Measurements from ENCODE around the gene SLC45A1.

SLC45A1 gene

DNA sequence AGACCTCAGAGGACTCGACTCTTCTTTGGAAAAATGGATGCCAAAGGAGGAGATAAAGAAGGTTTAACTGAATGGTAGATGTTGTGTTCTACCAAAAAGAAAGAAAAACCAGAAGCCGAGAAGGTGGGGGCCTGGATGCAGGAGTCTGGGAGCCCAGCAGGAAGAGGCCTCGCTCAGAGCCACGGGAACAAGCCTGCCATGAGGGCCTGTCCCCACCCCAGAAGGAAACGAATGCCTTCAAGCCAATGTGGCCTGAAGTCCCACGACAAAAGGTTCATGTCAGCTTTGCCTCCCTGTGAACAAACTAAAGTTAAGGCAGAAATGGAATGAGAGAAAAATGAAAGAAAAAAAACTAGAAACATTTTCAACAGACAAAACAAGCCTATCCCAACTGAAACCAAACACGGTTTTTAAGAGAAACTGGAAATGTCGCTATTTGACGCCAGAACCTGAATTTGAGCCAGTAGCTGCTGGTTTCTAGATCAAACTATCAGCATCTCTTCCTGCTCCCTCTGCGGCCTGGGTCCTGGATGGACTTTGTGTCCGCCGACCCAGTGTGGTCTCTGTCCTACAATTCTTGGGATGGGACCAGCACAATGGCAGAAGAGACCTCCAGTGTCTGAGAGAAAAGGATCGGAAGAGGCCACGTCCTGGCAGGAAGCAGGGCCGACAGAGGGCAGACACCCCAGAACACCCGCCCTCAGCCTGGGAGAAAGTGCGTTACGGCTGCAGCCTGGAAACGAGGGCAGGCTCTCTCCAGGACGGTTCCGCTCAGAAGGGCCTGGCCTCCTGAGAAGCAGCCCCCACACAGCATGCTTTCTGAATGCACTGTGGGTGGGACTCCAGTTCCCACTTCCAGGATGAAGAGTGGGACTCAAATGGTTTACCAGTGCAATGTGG, 35.2 kb downstream of the SLC45A1 start:
- Histone ChIP-seq H3K27me3 (ENCODE audit: insufficient read depth, low read depth) (no peaks in the 10 kb centered on the region), H3K27ac (no peak overlapping the region), H3K4me1 (ENCODE audit: low read depth, poor library complexity, severe bottlenecking) (no peaks in the 10 kb centered on the region), H3K79me2 (ENCODE audit: insufficient read depth, low read depth) (no peaks in the 10 kb centered on the region), H4K20me1 (ENCODE audit: insufficient read depth) (no peaks in the 10 kb centered on the region), H3K4me2 (no peak overlapping the region), H3K36me3 (ENCODE audit: insufficient read depth) (no peaks in the 10 kb centered on the region), H3K9ac (no peak overlapping the region), H3K4me3 (IDR thresholded peaks at IDR 0.05; ENCODE audit: insufficient read depth, low read depth, low read length) (no peak overlapping the region), H2AFZ (ENCODE audit: low read depth) (no peak overlapping the region)
- TF ChIP-seq, protein P1, sequence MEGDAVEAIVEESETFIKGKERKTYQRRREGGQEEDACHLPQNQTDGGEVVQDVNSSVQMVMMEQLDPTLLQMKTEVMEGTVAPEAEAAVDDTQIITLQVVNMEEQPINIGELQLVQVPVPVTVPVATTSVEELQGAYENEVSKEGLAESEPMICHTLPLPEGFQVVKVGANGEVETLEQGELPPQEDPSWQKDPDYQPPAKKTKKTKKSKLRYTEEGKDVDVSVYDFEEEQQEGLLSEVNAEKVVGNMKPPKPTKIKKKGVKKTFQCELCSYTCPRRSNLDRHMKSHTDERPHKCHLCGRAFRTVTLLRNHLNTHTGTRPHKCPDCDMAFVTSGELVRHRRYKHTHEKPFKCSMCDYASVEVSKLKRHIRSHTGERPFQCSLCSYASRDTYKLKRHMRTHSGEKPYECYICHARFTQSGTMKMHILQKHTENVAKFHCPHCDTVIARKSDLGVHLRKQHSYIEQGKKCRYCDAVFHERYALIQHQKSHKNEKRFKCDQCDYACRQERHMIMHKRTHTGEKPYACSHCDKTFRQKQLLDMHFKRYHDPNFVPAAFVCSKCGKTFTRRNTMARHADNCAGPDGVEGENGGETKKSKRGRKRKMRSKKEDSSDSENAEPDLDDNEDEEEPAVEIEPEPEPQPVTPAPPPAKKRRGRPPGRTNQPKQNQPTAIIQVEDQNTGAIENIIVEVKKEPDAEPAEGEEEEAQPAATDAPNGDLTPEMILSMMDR (conservative IDR thresholded peaks at IDR 0.05; ENCODE audit: low read depth, low read length), result no peak

DNA sequence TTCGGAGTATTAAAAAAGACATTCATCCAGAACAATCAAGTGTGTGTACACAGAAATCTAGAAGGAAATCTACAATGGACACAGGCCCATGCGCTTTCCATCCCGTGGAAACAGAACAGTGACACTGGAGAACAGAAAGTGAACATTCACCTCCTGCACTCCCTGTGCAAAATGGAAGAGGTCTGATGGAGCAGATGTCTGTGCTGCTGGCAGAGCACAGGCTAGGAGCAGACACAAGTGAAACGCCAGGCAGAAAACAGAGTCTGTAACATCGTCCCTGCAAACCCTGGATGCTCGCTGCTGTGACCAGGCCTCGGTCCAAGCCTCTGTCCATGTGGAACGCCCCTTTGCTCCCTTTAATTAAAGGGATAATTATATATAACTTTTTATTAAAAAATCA, 36.1 kb downstream of the SLC45A1 start:
- Histone ChIP-seq H2AFZ (ENCODE audit: low read depth) (no peak overlapping the region), H3K4me1 (ENCODE audit: low read depth, poor library complexity, severe bottlenecking) (no peaks in the 10 kb centered on the region), H3K9ac (no peak overlapping the region), H3K27me3 (ENCODE audit: insufficient read depth, low read depth) (no peaks in the 10 kb centered on the region), H4K20me1 (ENCODE audit: insufficient read depth) (no peaks in the 10 kb centered on the region), H3K4me3 (IDR thresholded peaks at IDR 0.05; ENCODE audit: insufficient read depth, low read depth, low read length) (no peak overlapping the region), H3K27ac (no peak overlapping the region), H3K36me3 (ENCODE audit: insufficient read depth) (no peaks in the 10 kb centered on the region), H3K4me2 (no peak overlapping the region), H3K79me2 (ENCODE audit: insufficient read depth, low read depth) (no peaks in the 10 kb centered on the region)
- TF ChIP-seq, protein P1 (conservative IDR thresholded peaks at IDR 0.05; ENCODE audit: low read depth, low read length), result no peak

DNA sequence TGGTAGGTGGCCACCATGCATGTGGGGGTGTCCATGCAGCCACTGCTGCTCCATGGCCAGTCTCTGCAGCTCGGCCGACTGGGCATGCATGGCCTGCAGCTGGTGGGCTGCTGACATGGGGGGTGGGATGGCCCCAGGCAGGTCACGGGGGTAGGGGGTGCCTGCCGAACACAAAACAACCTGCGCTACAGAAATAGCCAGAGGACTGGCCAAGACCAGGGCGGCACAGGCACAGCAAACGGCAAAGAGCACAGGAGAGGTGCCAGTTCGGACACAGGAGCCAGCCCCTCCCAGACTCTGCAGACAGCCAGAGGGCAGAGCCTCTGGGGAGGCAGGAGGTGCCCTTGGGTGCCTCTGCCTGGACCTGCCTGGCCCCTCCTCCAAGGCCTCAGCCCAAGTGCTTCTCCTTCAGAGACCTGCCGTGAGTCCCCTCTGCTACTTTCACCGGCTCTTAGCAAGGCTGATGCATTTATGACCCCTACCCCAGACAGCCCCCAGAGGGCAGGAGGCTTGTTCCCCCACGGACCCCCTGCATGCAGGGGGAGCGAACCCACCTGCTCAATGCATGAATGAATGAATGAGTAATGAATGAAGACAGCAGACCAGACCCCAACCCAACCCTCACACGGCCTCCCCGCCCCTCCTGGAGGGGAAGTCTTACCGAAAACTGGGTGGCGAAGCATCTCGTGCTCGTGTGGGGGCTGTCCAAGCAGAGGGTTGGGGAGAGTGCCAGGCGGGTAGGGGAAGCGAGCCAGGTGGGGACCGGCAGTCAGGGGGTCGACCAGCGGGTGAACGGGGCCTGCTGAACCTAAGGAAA, 37.7 kb downstream of the SLC45A1 start:
- H3K27ac ChIP-seq, result no peak overlapping the region
- no peak overlapping the region for H3K9ac ChIP-seq
- TF ChIP-seq, protein P1 (conservative IDR thresholded peaks at IDR 0.05; ENCODE audit: low read depth, low read length), result no peak
- no peaks in the 10 kb centered on the region for H3K79me2 ChIP-seq (ENCODE audit: insufficient read depth, low read depth)
- no peaks in the 10 kb centered on the region for H3K4me1 ChIP-seq (ENCODE audit: low read depth, poor library complexity, severe bottlenecking)
- H3K4me3 ChIP-seq (IDR thresholded peaks at IDR 0.05; ENCODE audit: insufficient read depth, low read depth, low read length), result no peak overlapping the region
- H4K20me1 ChIP-seq (ENCODE audit: insufficient read depth), result no peaks in the 10 kb centered on the region
- H3K36me3 ChIP-seq (ENCODE audit: insufficient read depth), result no peaks in the 10 kb centered on the region
- no peak overlapping the region for H2AFZ ChIP-seq (ENCODE audit: low read depth)
- H3K27me3 ChIP-seq (ENCODE audit: insufficient read depth, low read depth), result no peaks in the 10 kb centered on the region
- no peak overlapping the region for H3K4me2 ChIP-seq

DNA sequence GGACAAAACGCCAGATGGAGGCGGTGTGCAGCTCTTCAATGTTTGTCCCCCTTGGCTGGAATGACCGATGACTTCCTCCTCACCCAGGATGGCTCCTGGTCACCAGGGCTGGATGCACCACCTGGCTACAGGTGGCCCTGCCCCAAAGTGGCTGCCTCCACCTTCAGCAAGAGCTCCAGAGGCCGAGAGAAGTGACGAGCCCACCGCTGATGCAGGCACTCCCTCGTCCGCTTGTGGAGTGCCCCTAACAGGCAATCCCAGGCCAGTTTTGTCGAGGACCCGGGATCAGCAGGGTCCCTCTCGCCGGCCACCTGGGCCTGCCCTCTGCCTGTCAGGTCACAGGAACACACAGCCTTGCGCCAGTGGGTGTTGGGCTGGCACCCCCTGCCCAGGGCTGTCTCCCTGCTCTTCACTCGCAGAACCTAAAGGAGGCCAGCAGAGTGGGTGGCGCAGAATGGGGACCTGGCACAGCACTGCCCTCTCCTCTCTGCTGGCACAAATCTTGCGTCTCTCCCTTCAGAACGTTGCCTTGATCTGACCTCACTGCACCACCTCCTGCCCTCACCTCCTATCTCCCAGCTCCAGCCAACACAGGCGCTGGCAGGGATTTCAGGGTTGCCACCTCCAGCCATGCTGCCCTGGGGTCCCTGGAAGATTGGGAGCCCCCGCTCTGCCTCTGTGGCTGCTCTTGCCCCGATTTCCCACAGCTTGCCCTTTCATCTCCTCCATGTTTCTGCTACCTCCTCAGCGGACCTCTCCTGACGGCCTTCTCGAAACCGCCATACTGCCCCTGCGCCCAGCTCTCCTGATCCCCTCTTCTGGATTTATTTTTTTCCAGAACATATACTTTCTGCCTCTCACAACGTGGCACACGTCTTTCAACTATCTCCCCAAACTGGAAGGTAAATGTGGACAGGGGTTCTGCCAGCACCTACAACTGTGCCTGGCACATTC, 38.6 kb downstream of the SLC45A1 start:
- H3K4me3 ChIP-seq (IDR thresholded peaks at IDR 0.05; ENCODE audit: insufficient read depth, low read depth, low read length), result no peak overlapping the region
- H3K36me3 ChIP-seq (ENCODE audit: insufficient read depth), result no peaks in the 10 kb centered on the region
- H4K20me1 ChIP-seq (ENCODE audit: insufficient read depth), result no peaks in the 10 kb centered on the region
- no peak overlapping the region for H3K9ac ChIP-seq
- no peak overlapping the region for H2AFZ ChIP-seq (ENCODE audit: low read depth)
- no peak overlapping the region for H3K27ac ChIP-seq
- H3K4me2 ChIP-seq, result no peak overlapping the region
- no peaks in the 10 kb centered on the region for H3K79me2 ChIP-seq (ENCODE audit: insufficient read depth, low read depth)
- TF ChIP-seq, protein P1 (conservative IDR thresholded peaks at IDR 0.05; ENCODE audit: low read depth, low read length), result no peak
- H3K4me1 ChIP-seq (ENCODE audit: low read depth, poor library complexity, severe bottlenecking), result no peaks in the 10 kb centered on the region
- no peaks in the 10 kb centered on the region for H3K27me3 ChIP-seq (ENCODE audit: insufficient read depth, low read depth)
